Measurements from ENCODE around the gene GPC1.

DNA sequence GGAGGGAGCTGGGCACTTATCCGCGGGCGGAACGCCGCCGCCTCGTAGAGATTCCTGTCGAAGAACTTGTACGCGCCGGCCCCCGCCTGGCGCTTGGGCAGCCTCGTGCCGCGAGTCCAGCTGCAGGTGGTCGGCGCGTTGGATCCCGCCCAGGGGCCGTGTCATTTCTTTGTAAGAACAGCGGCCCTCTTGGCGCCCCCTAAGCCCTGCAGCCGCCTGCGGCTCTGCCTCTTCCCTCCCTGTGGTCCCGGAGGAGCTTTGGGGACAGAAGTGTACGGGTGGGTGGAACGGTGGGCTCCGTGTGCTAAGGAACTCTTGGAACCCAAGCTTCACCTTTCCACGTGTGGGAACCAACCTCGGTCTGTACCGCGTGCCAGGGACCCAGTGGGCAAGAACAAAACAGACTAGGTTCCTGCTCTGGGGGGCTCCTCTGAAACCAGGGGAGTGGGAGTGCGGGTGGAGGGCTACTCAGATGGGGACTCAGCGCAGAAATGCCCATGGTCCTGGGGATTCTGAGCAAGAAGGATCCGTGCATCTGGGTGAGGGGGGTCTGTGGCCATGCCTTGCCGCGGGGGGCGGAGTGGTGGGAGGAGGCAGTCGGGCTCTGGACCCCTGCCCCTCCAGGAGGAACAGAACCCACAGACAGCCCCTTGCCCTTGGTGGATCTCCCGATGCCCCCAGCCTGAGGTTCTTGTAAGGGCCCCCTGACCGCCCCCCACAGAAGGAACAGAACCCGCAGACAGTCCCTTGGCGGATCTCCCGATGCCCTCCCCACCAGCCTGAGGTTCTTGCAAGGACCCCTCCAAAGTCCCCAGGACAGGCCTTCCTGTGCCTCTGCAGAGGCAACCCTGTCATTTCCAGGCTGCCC is 1.5 kb downstream of the GPC1 start:
- TF ChIP-seq, protein P1, sequence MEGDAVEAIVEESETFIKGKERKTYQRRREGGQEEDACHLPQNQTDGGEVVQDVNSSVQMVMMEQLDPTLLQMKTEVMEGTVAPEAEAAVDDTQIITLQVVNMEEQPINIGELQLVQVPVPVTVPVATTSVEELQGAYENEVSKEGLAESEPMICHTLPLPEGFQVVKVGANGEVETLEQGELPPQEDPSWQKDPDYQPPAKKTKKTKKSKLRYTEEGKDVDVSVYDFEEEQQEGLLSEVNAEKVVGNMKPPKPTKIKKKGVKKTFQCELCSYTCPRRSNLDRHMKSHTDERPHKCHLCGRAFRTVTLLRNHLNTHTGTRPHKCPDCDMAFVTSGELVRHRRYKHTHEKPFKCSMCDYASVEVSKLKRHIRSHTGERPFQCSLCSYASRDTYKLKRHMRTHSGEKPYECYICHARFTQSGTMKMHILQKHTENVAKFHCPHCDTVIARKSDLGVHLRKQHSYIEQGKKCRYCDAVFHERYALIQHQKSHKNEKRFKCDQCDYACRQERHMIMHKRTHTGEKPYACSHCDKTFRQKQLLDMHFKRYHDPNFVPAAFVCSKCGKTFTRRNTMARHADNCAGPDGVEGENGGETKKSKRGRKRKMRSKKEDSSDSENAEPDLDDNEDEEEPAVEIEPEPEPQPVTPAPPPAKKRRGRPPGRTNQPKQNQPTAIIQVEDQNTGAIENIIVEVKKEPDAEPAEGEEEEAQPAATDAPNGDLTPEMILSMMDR (IDR thresholded peaks at IDR 0.05) = no peak
- no peak for TF ChIP-seq POLR2AphosphoS5 (IDR thresholded peaks at IDR 0.05)
